Peyer's patch (tissue), 4 donors: Measurements from ENCODE around the gene KIRREL1.

Experiments used
- CTCF ChIP-seq, 6 experiments: fragments of 450-650 bp in 4 of 6; fragments of 200-600 bp in 2 of 6; sonication (generic) in 1 of 6; IDR thresholded peaks; one replicate each; pipeline ENCODE4 v1.5.1; 2017 to 2019; ENCODE audit warnings: antibody characterized with exemption in 6 of 6, mild to moderate bottlenecking in 3 of 6, moderate library complexity in 1 of 6
- POLR2A ChIP-seq, 2 donors: fragments of 450-650 bp; IDR thresholded peaks; one replicate each; pipeline ENCODE4 v1.5.1; 2017; ENCODE audit warnings: antibody characterized with exemption in 2 of 2, mild to moderate bottlenecking in 2 of 2, moderate library complexity in 2 of 2

GRCh38 chr1:158080066-158080465 lies 86.6 kb downstream of the KIRREL1 start:
- TF ChIP-seq POLR2A (IDR thresholded peaks at IDR 0.05) (no peak), CTCF (IDR thresholded peaks at IDR 0.05) (no peak)
